ENCODE data around the gene TTC33. TPM values are rescaled to one million over a fixed set of nuclear protein-coding genes. Genes with fewer than 3 reads are reported as not detected.

TTC33 gene
- total RNA-seq, 1 donor from 2014 or later = 52.5 TPM

DNA sequence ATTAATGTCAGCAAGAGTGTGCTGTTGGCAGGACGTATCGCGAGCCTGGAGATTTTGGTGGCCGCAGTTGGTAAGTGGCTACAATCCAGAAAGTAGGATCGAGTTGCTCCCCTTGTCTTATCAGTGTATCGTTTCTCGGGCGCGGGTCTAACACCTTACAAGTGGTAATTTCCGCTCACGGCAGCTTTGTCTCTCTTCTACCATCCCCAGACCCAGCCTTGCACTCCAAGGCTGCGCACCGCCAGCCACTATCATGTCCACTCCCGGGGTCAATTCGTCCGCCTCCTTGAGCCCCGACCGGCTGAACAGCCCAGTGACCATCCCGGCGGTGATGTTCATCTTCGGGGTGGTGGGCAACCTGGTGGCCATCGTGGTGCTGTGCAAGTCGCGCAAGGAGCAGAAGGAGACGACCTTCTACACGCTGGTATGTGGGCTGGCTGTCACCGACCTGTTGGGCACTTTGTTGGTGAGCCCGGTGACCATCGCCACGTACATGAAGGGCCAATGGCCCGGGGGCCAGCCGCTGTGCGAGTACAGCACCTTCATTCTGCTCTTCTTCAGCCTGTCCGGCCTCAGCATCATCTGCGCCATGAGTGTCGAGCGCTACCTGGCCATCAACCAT, 74.9 kb downstream of the TTC33 start:
- no peaks in the 10 kb centered on the region for H3K9me3 Mint-ChIP-seq
- peaks cover 21% of the 10 kb centered on the region for H4K20me1 ChIP-seq (ENCODE audit: low read depth)
- no peaks in the 10 kb centered on the region for H3K9me3 ChIP-seq (ENCODE audit: low read depth)
- TF ChIP-seq EZH2 (IDR thresholded peaks at IDR 0.05) (no peak), EZH2phosphoT487 (IDR thresholded peaks at IDR 0.05) (no peak)
- TF ChIP-seq, protein P1, sequence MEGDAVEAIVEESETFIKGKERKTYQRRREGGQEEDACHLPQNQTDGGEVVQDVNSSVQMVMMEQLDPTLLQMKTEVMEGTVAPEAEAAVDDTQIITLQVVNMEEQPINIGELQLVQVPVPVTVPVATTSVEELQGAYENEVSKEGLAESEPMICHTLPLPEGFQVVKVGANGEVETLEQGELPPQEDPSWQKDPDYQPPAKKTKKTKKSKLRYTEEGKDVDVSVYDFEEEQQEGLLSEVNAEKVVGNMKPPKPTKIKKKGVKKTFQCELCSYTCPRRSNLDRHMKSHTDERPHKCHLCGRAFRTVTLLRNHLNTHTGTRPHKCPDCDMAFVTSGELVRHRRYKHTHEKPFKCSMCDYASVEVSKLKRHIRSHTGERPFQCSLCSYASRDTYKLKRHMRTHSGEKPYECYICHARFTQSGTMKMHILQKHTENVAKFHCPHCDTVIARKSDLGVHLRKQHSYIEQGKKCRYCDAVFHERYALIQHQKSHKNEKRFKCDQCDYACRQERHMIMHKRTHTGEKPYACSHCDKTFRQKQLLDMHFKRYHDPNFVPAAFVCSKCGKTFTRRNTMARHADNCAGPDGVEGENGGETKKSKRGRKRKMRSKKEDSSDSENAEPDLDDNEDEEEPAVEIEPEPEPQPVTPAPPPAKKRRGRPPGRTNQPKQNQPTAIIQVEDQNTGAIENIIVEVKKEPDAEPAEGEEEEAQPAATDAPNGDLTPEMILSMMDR (IDR thresholded peaks at IDR 0.05) = peak; percentile 44
- H3K4me3 Mint-ChIP-seq = peak overlapping the region; percentile 92
- peak overlapping the region; percentile 17 for H2AFZ ChIP-seq (replicated peaks)
- H3K9ac ChIP-seq = no peak overlapping the region
- H3K4me2 ChIP-seq = peak overlapping the region; percentile 94
- DNase-seq (ENCODE audit: low spot score) = peak; percentile 44
- H3K79me2 ChIP-seq (ENCODE audit: low read depth) = no peaks in the 10 kb centered on the region
- peaks cover 36% of the 10 kb centered on the region for H3K4me1 Mint-ChIP-seq
- H3K27me3 ChIP-seq = peaks cover 83% of the 10 kb centered on the region
- peaks cover 35% of the 10 kb centered on the region for H3K27me3 Mint-ChIP-seq (ENCODE audit: insufficient read depth, low read depth)
- no peak overlapping the region for H3K27ac ChIP-seq
- H3K36me3 Mint-ChIP-seq = no peaks in the 10 kb centered on the region
- H3K36me3 ChIP-seq = no peaks in the 10 kb centered on the region
- H3K4me1 ChIP-seq = peaks cover 27% of the 10 kb centered on the region
- no peak overlapping the region for H3K27ac Mint-ChIP-seq
- peak overlapping the region; percentile 68 for H3K4me3 ChIP-seq
- H3F3A ChIP-seq (ENCODE audit: low read depth) = peaks cover 16% of the 10 kb centered on the region

GRCh38 chr5:40679913-40680681, 75.7 kb downstream of the TTC33 start, which contains the start of gene PTGER4:
PTGER4 (plus strand) TSS chr5:40679915; CDS start chr5:40680994, 1,079 bp downstream.
- Histone ChIP-seq H4K20me1 (ENCODE audit: low read depth) (peaks cover 21% of the 10 kb centered on the region), H3K27me3 (peaks cover 79% of the 10 kb centered on the region), H3F3A (ENCODE audit: low read depth) (peaks cover 16% of the 10 kb centered on the region), H3K79me2 (ENCODE audit: low read depth) (no peaks in the 10 kb centered on the region), H3K9me3 (ENCODE audit: low read depth) (no peaks in the 10 kb centered on the region), H3K4me3 (peak within 1 kb of the TSS; percentile 68), H3K9ac (no peak within 1 kb of the TSS), H3K27ac (no peak within 1 kb of the TSS), H2AFZ (replicated peaks) (peak within 1 kb of the TSS; percentile 94), H3K4me2 (peak within 1 kb of the TSS; percentile 94), H3K4me1 (peaks cover 27% of the 10 kb centered on the region), H3K36me3 (no peaks in the 10 kb centered on the region)
- TF ChIP-seq EZH2phosphoT487 (IDR thresholded peaks at IDR 0.05) (peak; percentile 9), EZH2 (IDR thresholded peaks at IDR 0.05) (peak; percentile 40)
- TF ChIP-seq, protein P1 (IDR thresholded peaks at IDR 0.05) = no peak
- no peaks in the 10 kb centered on the region for H3K9me3 Mint-ChIP-seq
- H3K4me3 Mint-ChIP-seq = peak within 1 kb of the TSS; percentile 92
- H3K27ac Mint-ChIP-seq = no peak within 1 kb of the TSS
- peak; percentile 29 for DNase-seq (ENCODE audit: low spot score)
- peaks cover 36% of the 10 kb centered on the region for H3K4me1 Mint-ChIP-seq
- H3K27me3 Mint-ChIP-seq (ENCODE audit: insufficient read depth, low read depth) = peaks cover 35% of the 10 kb centered on the region
- H3K36me3 Mint-ChIP-seq = no peaks in the 10 kb centered on the region

GRCh38 chr5:40679148-40679912, 76.4 kb downstream of the TTC33 start:
- Histone ChIP-seq H3K4me1 (peaks cover 27% of the 10 kb centered on the region), H3F3A (ENCODE audit: low read depth) (peaks cover 16% of the 10 kb centered on the region), H3K4me3 (peak overlapping the region; percentile 68), H3K9me3 (ENCODE audit: low read depth) (no peaks in the 10 kb centered on the region), H4K20me1 (ENCODE audit: low read depth) (peaks cover 21% of the 10 kb centered on the region), H3K36me3 (no peaks in the 10 kb centered on the region), H3K9ac (no peak overlapping the region), H3K27ac (no peak overlapping the region), H3K27me3 (peaks cover 71% of the 10 kb centered on the region), H3K79me2 (ENCODE audit: low read depth) (no peaks in the 10 kb centered on the region), H2AFZ (replicated peaks) (peak overlapping the region; percentile 94), H3K4me2 (peak overlapping the region; percentile 94)
- TF ChIP-seq, protein P1 (IDR thresholded peaks at IDR 0.05) = no peak
- TF ChIP-seq EZH2phosphoT487 (IDR thresholded peaks at IDR 0.05) (no peak), EZH2 (IDR thresholded peaks at IDR 0.05) (no peak)
- Mint-ChIP-seq H3K4me3 (peak overlapping the region; percentile 92), H3K36me3 (no peaks in the 10 kb centered on the region), H3K27ac (no peak overlapping the region), H3K27me3 (ENCODE audit: insufficient read depth, low read depth) (peaks cover 35% of the 10 kb centered on the region), H3K9me3 (no peaks in the 10 kb centered on the region), H3K4me1 (peaks cover 36% of the 10 kb centered on the region)
- DNase-seq (ENCODE audit: low spot score) = peak; percentile 91
